Measurements from ENCODE around the gene BEAN1.
"Not testable (repeated sequence)": the region's sequence is repeated elsewhere in the genome, so short reads cannot be mapped to it uniquely, and the experiment has no call there.

The BEAN1 gene

GRCh38 chr16:66510298-66510697, 83.2 kb downstream of the BEAN1 start:
- no peak for DNase-seq

GRCh38 chr16:66510711-66511601, 83.9 kb downstream of the BEAN1 start:
- DNase-seq: no peak

- no peak for DNase-seq
These were observed 84.6 kb downstream of the BEAN1 start for GRCh38 chr16:66511602-66512271.

GRCh38 chr16:66512272-66513110, 85.4 kb downstream of the BEAN1 start:
- DNase-seq: no peak

- no peak for DNase-seq
These were observed 86.1 kb downstream of the BEAN1 start for GRCh38 chr16:66513111-66513723.

GRCh38 chr16:66514391-66514790, 87.3 kb downstream of the BEAN1 start:
- not testable (repeated sequence) for DNase-seq

GRCh38 chr16:66514980-66515595, 88.0 kb downstream of the BEAN1 start:
- DNase-seq: not testable (repeated sequence)

GRCh38 chr16:66515596-66516508, 88.8 kb downstream of the BEAN1 start:
- DNase-seq: no peak

- DNase-seq: no peak
These were observed 89.4 kb downstream of the BEAN1 start for GRCh38 chr16:66516509-66516807.

- DNase-seq: peak; percentile 44
These were observed 89.9 kb downstream of the BEAN1 start for GRCh38 chr16:66516808-66517585.

GRCh38 chr16:66517586-66518263, 90.6 kb downstream of the BEAN1 start:
- DNase-seq: no peak

GRCh38 chr16:66519482-66520373, 92.6 kb downstream of the BEAN1 start:
- no peak for DNase-seq

- DNase-seq: no peak
These were observed 93.5 kb downstream of the BEAN1 start for GRCh38 chr16:66520406-66521170.

- no peak for DNase-seq
These were observed 94.2 kb downstream of the BEAN1 start for GRCh38 chr16:66521252-66521713.

GRCh38 chr16:66521951-66522771, 95.1 kb downstream of the BEAN1 start:
- DNase-seq: no peak

- DNase-seq: no peak
These were observed 95.9 kb downstream of the BEAN1 start for GRCh38 chr16:66522816-66523590.

All from right kidney (tissue), 1 donor.